CD4-positive, alpha-beta T cell treated with Interleukin-10 for 1 hour (primary cell): Measurements from ENCODE around the gene YAP1.

Experiments used
- DNase-seq: peaks from one replicate; pipeline ENCODE4 v3.0.0-alpha.2; 2020

The YAP1 gene

GRCh38 chr11:102117472-102118113, 7.3 kb downstream of the YAP1 start:
- no peak for DNase-seq

DNA sequence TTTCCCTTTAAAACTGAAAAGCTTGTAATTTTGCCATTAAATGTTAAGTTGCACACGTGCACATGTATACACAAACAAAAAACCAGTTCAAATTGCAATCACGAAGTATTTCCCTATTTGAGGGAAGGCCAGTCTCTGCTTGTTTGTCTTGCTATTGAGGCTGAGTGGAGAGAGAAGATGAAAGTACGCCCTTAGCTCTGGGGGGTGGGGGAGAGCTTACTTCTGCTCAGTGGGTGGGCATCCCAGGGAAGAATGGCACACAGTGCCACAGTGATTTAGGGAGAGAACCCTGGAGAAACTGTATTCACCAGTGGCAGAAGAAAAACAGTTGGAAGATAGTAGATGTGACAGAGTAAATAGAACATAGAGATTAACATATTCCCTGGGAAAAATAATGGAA, 8.7 kb downstream of the YAP1 start:
- DNase-seq: no peak

- DNase-seq: no peak
These were observed 9.8 kb downstream of the YAP1 start for GRCh38 chr11:102119997-102120396.

DNA sequence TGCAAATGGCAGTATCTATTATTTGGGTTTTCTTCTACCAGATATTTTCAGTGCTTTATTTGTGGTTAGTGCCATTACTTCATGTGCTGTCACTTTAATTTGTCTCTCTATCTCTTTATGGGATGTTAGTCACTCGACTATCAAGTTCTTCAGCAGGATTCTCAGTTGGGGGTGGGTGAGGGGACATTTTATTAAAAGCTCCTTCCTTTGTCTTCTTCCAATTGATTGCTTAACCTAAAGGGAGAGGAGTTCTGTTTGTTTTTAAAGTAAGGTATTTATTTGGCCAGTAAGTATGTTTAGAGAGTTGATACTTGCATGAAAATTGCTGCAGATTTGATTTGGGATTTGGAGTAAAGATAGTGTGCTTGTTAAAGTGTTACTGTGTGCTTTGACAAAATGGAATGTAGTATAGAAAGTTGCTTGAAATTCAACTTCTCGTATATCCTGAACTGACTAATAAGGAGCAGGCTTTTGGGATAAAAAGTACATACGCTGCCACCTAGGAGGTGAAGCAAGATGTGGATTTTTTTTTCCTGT, 10.3 kb downstream of the YAP1 start:
- DNase-seq: no peak

DNA sequence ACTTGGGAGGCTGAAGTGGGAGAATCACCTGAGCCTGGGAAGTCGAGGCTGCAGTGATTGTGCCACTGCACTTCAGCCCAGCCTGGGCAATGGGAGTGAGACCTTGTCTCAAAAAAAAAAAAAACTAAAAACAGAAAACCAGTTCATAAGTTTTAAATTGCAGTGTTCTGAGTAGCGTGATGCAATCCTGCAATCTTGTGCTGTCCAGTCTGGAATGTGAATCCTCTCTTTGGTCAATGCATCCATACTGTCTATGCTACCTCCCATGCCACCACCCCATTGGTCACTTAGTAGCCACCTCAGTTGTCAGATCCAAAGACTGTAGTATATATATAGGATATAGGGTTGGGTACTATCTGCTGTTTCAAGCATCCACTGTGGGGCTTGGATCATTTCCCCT, 11.1 kb downstream of the YAP1 start:
- no peak for DNase-seq

DNA sequence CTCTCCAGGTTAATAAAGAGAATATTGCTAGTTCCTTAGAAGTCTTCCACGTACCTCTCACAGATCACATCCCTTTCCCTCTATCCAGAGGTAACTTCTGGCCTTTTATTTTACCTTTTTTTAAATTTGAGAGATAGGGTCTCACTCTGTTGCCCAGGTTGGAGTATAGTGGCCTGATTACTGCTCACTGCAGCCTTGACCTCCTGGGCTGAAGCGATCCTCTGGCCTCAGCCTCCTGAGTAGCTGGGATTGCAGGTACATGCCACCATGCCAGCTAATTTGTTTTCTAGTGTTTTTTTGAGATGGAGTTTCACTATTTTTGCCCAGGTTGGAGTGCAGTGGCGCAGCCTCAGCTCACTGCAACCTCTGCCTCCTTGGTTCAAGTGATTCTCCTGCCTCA, 24.4 kb downstream of the YAP1 start:
- DNase-seq: no peak

DNA sequence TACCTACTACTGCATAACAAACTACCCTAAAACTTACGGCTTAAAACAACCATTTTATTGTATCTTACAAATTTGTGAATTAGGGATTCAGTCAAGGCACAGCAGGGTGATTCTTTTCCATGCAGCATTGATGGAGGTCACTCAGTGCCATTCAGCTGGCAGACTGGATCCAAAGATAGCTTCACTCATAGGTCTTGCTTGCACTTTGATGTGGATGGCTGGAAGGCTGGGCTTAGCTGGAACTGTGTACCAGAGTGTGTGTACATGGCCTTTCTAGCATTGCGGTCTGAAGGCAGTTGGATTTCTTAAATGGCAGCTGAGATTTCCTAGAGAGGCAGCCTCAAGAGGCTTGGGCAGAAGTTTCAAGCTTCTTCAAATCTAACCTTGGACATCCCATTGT, 25.0 kb downstream of the YAP1 start:
- DNase-seq: no peak

- no peak for DNase-seq
These were observed 28.0 kb downstream of the YAP1 start for GRCh38 chr11:102138223-102138622.

GRCh38 chr11:102138670-102139069, 28.4 kb downstream of the YAP1 start:
- no peak for DNase-seq

DNA sequence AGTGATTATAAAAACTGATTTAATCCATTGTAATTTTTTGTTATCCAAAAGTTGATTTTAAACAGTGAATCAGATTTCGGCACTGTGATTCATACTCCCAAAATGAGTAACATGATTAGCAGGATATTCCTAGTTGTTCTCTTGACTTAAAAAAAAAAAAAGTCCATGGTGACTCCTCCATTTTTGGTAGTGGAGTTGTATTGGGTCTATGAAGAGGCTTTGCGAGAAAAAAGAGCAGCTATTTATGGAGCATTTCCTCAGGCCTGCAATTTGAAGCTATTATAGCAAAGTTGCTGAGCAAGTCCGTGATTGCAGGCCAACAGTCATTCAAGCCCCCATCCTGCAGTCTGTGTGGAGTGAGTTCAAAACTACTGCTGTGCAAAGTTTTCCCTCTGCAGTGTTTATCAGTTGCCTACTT, 28.8 kb downstream of the YAP1 start:
- DNase-seq: no peak

- DNase-seq: no peak
These were observed 32.1 kb downstream of the YAP1 start for GRCh38 chr11:102142333-102142732.

GRCh38 chr11:102143867-102144266, 33.6 kb downstream of the YAP1 start:
- DNase-seq: no peak

DNA sequence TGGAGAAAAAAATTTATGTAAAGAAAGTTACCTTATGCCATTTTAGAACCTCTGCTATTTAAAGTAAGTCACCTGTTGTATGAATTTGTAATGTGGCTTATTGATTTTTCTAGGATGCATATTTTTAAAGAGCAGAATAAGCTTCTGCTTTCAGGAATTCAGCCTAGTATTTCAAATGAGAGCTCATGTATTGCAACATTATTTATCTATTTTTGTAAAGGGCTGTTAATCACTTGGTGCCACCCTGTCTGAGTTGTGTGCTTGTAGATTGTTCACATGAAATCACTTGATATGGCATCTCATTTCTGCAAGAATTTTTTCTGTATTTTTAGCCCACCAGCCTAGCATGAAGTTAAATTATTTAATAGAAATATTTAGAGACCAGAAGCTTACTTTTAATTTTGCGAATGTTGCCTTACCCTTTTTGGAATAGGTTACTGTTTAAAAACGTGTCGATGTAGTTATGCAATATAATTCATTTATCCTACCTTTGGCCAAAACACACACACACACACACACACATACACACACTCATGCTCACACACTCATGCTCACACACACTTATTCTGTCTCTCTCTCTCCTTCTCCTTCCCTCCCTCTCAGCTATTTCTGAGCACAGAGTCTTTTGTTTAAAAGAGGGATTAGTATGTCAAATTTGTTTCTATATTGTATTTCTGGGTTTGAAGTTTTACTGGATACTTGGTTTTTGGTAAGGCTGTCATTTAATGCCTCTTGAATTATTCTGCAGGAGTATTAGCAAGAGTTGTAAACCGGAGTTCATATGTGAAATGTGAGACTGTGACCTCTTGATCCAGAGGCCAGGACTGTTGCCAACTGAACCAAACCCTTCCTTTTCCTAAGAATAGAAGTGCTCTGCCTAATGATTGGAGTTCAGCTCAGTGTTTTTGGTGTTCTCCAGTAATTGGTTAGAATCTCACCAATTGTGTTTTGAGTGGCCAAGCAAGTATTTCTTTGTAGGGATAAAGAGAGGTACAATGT, 34.4 kb downstream of the YAP1 start:
- DNase-seq: no peak

DNA sequence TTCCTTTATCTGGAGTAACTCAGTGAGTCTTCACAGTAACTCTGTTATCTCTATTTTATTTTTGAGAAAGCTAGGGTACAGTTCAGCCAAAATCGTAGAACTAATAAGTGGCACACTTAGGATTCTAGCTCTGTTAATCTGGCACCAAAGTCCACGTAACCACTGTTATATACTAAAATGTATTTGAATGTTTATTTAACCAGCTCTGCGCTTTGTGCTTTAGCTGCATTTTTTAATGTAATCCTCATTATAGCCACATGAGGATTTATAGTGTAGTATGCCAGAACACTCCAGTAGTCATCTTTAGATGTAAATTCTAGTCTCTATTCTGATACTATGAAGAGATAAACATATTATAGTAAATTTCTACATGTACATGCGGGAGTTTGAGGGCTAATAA, 36.8 kb downstream of the YAP1 start:
- no peak for DNase-seq

DNA sequence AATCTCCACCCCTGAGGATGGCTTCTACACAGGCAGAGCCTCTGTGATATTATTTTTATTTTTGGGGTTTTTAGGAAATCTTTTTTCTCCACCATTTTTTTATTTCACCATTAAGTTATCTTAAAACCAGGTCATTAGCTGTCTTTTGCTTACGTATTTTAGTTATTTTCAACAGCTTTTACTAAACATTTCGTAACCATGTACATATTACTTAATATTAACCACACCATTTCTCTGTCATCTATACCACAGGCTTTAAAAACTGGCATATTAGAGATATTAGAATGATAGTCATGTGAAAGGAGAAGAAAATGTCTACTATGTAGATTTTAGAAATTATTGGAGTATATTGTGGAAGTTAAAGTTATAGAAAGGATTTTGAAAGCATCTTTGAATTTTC, 37.4 kb downstream of the YAP1 start:
- DNase-seq: no peak

DNA sequence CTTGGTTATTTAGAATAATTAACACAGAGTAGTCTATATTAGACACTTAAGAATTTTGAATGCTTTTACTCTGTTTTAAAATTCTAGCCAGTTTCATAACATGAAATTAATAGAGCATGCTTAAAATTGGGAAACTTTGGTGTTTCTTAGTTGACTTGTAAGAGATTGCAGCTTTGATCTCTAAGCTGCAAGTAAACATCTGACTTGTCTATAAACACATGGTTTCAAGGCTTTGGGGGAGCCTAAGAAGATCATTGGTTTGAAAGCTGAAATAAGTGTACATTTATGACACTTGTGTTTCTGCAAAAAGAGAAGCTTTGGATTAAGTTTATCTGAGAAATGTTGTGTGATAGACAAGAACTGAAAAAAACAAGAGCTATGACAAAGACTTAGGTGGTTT, 37.8 kb downstream of the YAP1 start:
- DNase-seq: no peak

- DNase-seq: no peak
These were observed 41.7 kb downstream of the YAP1 start for GRCh38 chr11:102151784-102152525.

DNA sequence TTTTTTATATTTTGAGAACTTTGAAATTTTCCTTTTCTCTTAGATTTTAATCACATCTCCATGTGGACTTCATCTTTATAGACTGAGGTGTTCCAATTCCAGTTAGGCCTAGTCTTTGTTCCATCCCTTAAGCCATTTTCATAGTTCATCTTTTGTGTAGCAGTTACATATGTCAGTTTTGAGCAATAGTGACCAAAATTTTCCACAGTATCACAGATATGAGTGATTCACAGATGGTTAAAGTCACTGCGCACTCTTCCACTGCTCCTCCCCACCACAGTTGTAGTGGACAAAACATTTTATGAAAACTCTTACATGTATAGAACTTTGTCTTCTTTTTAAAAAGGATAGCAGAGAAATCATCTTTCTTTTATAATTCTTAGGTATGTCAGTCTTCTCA, 42.8 kb downstream of the YAP1 start:
- no peak for DNase-seq

DNA sequence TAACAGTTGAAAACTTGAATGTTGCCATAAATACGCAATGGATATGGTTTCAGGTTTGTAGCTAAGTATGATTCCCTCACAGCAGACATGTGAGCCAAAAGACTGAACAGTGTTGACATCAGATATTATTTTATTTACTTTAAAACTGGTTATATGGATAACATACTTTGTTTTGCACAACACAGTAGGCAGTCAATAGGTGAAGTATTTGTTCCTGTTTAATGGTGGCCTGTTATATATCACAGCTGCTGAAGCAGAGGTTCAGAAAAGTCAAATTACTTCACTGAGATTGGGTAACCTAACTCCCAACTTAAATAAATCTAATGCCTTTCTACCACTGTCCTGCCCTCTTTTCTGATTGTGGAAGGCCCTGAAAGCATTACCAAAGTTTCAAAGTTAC, 44.6 kb downstream of the YAP1 start:
- DNase-seq: no peak

DNA sequence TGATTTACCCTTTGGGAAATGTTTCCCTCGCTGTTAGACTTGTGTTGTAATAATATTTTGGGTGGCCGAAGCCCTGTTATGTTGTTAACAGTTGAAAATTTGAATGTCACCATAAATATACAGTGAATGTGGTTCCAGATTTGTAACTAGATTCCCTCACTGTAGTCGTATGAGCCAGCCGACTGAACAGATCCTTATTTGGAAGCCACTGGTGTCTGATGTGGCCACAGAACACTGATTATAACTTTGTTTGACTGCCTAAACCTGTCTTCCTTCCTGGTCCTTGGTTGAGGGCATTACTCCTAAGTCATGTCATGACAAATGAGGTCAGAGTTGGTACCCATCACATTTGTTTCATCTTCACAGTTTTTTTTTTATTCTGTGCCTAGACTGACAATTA, 45.4 kb downstream of the YAP1 start:
- DNase-seq: no peak

GRCh38 chr11:102157219-102157618, 47.0 kb downstream of the YAP1 start:
- DNase-seq: no peak

DNA sequence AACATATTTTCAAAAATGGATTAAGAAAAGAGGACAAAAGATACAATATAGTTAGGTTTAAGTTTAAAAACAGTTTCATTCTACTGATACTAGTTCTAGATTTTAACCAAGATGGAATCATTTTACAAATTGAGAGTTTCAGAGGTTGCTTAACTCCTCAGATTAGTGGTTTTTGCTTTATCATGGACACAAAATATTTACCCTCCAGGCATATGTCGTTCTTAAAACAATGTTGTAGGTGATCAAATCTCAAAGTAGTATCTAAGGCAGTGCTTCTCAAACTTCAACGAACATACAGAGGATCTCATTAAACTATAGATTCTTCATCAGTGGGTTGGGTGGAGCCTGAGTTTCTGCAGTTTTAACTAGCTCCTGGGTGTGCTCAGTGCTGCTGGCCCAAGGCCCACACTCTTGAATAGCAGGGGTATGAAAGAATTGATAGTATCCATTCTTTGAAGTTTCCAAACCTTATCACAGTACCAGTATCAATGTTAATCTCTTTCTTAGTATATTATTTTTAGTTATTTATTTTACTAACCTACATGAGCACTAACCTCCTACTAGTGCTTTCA, 48.0 kb downstream of the YAP1 start:
- DNase-seq: no peak

- DNase-seq: no peak
These were observed 53.1 kb downstream of the YAP1 start for GRCh38 chr11:102163368-102163767.
